HG02840 (cell line): ENCODE results near the gene LRMDA.

Source experiments
- ATAC-seq: cut with Tn5 transposase; IDR thresholded peaks from one replicate; pipeline ENCODE4 v1.9.1; 2021; ENCODE audit warnings: mild to moderate bottlenecking, moderate library complexity, moderate number of reproducible peaks; ENCODE audit not compliant: unreplicated experiment, low FRiP score

LRMDA gene

GRCh38 chr10:75624638-75625037 is 193.2 kb downstream of the LRMDA start:
- no peak for ATAC-seq

- no peak for ATAC-seq
Observed at GRCh38 chr10:75630746-75631145, 199.3 kb downstream of the LRMDA start.

DNA sequence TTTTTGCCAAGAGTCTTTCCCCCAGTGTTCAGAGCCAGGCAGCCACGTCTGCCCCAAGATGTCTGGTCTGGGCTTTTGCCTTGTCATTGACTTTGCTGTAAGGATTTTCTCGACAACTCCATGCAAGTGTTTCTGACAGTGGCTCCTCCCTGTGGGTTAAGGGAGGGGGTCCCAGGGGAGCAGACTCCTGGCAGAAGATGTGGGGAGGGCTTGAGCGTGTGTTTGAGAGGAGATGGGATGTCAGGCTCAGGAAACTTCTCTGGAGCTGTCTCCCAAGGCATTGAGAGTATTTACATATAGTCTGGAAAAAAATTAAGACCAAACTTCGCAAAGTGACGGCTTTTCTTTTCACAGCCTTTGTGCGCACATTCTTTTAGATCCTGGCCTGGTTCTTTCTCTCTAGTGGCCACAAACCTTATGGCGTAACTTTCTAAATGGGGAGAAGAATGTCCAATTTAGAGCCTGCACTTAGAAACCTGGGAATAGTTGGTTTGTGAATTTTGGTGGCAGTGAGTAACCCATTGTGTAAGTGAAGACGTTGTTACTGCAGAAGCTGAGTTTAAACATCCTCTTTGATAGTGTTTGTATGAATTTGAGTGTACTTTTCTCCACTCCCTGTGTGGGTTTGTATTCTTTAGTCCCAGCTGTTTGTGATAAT is 201.5 kb downstream of the LRMDA start:
- ATAC-seq = no peak

- no peak for ATAC-seq
Observed at GRCh38 chr10:75633568-75633967, 202.1 kb downstream of the LRMDA start.

DNA sequence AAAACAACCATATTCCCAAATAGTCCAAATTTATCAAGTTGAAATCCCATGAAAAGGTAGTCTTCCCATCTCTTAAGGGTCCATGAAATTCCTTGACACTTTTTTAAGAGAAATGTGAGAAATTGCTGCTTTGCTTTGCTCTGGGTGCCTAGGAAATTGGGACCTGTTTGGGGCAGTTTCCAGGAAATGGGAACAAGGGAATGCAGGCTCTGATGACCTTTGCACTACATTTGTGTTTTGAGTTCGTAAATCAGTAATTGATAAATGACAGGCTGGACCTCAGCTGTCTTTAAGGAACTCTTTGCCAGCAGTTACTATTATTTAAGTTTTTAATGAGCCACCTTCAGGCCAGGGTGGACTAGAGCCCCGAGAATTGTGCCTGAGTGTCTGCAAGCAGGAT is 203.5 kb downstream of the LRMDA start:
- no peak for ATAC-seq

GRCh38 chr10:75638752-75639151 is 207.3 kb downstream of the LRMDA start:
- no peak for ATAC-seq

GRCh38 chr10:75639736-75640135 is 208.3 kb downstream of the LRMDA start:
- ATAC-seq = no peak

DNA sequence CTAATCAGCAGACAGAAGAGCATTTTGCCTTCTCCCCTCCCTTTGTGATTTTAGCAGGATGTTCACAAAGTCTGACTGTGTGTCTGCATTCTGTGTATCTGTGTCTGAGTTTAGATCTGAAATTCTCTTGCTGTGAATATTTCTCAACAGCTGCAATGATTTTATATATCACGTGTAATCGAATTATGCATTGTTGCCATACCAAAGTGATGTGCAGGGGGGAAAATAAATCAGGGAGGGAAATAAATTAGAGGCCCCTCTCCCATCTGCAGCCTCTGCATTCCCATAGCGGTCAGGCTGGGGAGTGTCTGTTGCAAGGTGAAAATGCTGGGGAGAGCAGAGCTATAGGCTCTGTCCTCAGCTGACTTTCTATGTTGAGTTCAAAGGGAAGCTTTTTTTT is 209.0 kb downstream of the LRMDA start:
- no peak for ATAC-seq

DNA sequence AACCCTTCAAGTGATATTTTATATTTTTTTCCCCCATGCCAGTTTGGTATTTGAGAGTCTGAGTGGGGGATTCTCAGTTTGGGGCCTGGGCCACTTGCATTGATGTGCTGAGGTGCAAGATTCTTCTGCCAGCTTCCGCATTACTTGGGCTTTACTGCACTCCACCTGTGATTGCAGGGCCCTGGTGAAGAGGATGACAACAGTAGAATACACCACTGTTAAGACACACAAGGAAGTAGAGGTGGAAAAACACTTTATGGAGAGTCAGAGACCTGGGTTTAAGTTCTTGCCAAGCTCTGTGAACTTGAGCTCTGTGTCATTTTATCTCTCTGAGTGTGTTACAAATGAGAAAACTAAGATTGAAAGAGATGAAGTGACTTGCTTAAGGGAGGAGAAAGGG is 209.4 kb downstream of the LRMDA start:
- ATAC-seq = no peak

DNA sequence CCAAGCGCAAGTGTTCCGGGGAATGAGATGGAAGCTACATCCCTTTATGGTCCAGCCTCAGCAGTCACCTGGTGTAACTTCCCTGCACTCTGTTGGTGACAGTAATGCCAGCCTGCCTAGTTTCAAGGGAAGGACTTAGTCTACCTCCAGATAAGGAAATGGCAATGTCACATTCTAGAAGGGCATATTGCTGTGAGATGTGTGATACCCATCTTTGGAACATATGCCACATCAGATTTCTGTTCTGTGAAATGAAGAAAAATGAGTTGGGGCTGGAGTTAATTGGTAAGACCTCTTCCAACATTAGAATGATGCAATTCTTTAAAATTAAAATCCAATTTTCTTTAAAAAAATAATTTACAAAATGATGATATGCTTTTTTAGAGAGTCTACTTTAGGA is 212.0 kb downstream of the LRMDA start:
- no peak for ATAC-seq

GRCh38 chr10:75643944-75644692 is 212.7 kb downstream of the LRMDA start:
- no peak for ATAC-seq

GRCh38 chr10:75645704-75646103 is 214.3 kb downstream of the LRMDA start:
- no peak for ATAC-seq

DNA sequence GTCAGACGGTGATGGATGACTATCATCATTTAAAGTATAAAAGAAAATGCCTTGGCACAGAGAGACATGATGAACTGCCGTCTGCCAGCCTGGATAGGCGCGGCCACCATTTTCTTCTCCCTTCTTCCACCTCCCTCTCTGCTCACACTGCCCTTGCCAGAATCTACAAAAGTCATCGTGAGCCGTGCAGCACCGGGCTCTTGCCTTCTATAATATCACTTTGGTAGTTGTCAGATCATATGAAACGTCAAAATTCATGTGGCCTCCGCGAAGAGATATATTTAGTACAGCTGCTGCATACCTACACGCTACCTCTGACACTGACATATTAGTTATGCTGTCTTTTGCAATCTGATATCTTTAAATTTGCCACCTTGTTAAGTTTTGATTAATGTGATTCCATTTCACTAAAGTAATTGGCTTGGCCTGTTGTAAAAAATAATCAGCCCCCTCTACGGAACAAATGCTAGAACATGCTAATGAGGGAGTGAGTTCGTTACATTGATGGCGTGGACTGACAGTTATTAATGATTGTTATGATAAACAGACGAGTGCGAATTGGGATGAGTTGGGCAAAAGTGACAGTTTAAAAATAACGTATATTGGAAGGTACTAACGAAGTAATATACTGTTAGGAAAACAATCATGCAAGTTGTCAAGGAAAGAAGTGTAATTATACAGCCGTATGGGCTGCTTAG is 214.9 kb downstream of the LRMDA start:
- no peak for ATAC-seq

DNA sequence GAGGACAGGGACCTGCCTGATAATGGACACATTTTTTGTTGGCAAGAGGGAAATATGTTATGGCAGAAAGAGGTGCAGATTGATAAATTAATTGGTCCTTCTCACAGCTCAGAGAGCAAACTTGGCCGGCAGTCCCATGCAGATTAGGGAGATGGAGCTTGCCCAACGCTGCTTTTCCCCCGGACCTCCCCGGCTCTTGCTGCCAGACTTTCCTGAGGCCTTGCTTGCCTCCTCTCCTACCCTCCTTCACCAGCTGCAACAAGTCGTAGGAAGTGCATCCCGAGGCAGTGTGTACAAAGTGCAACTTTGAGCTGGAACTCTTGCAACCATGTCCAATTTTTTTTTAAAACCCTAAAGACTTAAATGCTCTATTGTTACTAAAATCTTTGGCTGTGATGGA is 215.5 kb downstream of the LRMDA start:
- ATAC-seq = no peak

GRCh38 chr10:75647675-75648074 is 216.3 kb downstream of the LRMDA start:
- ATAC-seq = no peak

- ATAC-seq = no peak
Observed at GRCh38 chr10:75648351-75648750, 216.9 kb downstream of the LRMDA start.

GRCh38 chr10:75648854-75649253 is 217.4 kb downstream of the LRMDA start:
- no peak for ATAC-seq

GRCh38 chr10:75649466-75649865 is 218.0 kb downstream of the LRMDA start:
- no peak for ATAC-seq

GRCh38 chr10:75650648-75651047 is 219.2 kb downstream of the LRMDA start:
- ATAC-seq = no peak

GRCh38 chr10:75651417-75651816 is 220.0 kb downstream of the LRMDA start:
- no peak for ATAC-seq

- ATAC-seq = no peak
Observed at GRCh38 chr10:75652146-75652740, 220.8 kb downstream of the LRMDA start.
